ENCODE data around the gene HSD17B2.

- TF ChIP-seq CTCF (IDR thresholded peaks at IDR 0.05; ENCODE audit: low read length) (no peak), EZH2 (IDR thresholded peaks at IDR 0.05; ENCODE audit: borderline replicate concordance, low read length) (no peak)
These were observed 9.5 kb downstream of the HSD17B2 start for GRCh38 chr16:82044585-82044911.
